HL-60 (cell line): Measurements from ENCODE around the gene MIEN1.

Experiments used
- CTCF ChIP-seq: IDR thresholded peaks from one replicate; pipeline ENCODE4 v1.5.1; 2011; ENCODE audit warnings: low read length, control low read depth, inconsistent platforms; ENCODE audit not compliant: insufficient read depth
- SPI1 ChIP-seq: IDR thresholded peaks from 2 replicates; pipeline ENCODE4 v1.6.1; 2012; ENCODE audit warnings: low read depth, mild to moderate bottlenecking, borderline replicate concordance
- TF ChIP-seq, protein P1 (sequence below): IDR thresholded peaks from 2 replicates; pipeline ENCODE4 v1.6.1; 2012; ENCODE audit warnings: low read depth; ENCODE audit not compliant: insufficient replicate concordance

DNA sequence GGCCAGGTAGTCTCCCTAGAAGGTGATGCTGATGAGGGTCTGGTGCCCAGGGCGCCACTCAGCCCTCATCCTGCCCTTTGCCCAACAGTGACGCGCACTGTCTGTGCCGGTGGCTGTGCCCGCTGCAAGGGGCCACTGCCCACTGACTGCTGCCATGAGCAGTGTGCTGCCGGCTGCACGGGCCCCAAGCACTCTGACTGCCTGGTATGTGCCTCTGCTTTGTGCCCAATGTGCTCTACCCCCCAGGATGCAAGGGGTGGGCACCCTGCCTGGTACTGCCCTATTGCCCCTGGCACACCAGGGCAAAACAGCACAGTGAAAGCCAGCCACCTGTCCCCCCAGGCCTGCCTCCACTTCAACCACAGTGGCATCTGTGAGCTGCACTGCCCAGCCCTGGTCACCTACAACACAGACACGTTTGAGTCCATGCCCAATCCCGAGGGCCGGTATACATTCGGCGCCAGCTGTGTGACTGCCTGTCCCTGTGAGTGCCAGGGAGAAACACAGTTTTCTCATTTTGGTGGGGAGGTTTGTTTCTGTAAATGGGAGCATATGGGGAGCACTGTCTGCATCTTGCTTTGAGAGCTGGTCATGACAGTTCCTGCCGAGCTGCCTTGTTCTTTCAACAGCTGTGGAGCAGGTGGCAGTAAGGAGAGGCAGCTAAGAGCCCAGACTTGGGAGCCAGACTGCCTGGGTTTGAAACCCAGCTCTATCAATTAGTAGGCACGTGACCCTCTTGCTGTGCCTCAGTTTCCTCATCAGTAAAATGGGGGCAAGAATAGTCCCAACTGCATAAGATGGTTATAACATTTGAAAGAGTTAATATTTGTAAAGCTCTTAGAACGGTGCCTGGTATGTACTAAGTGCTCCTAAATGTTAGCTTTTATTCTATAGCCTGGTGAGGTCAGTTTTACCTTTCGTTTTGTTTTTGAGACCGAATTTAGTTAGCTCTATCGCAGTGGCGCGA is 20.1 kb downstream of the MIEN1 start:
- TF ChIP-seq CTCF, result no peak
- TF ChIP-seq, protein P1, sequence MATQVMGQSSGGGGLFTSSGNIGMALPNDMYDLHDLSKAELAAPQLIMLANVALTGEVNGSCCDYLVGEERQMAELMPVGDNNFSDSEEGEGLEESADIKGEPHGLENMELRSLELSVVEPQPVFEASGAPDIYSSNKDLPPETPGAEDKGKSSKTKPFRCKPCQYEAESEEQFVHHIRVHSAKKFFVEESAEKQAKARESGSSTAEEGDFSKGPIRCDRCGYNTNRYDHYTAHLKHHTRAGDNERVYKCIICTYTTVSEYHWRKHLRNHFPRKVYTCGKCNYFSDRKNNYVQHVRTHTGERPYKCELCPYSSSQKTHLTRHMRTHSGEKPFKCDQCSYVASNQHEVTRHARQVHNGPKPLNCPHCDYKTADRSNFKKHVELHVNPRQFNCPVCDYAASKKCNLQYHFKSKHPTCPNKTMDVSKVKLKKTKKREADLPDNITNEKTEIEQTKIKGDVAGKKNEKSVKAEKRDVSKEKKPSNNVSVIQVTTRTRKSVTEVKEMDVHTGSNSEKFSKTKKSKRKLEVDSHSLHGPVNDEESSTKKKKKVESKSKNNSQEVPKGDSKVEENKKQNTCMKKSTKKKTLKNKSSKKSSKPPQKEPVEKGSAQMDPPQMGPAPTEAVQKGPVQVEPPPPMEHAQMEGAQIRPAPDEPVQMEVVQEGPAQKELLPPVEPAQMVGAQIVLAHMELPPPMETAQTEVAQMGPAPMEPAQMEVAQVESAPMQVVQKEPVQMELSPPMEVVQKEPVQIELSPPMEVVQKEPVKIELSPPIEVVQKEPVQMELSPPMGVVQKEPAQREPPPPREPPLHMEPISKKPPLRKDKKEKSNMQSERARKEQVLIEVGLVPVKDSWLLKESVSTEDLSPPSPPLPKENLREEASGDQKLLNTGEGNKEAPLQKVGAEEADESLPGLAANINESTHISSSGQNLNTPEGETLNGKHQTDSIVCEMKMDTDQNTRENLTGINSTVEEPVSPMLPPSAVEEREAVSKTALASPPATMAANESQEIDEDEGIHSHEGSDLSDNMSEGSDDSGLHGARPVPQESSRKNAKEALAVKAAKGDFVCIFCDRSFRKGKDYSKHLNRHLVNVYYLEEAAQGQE, result no peak
- TF ChIP-seq SPI1, result no peak
